A549 (cell line): ENCODE data around the gene CLEC19A. TPM values are rescaled to one million over a fixed set of nuclear protein-coding genes. Genes with fewer than 3 reads are reported as not detected.

Experiments used
- ATAC-seq, 2 experiments: fragments of 200-7000 bp in 1 of 2; fragments of >200 bp in 1 of 2; cut with Nextera tagmentation in 1 of 2; cut with Tn5 transposase in 1 of 2; 3 replicates each; pipeline versions ENCODE4 v1.8.0 to v1.9.1; 2018 to 2020; ENCODE audit warnings: mild to moderate bottlenecking in 1 of 2, moderate library complexity in 1 of 2
- CTCF ChIA-PET: fragments of 300-600 bp; sonication (Branson Sonifier 250); formaldehyde crosslinking; extraction: SDS; loops from one replicate; lab custom pipeline; 2021; ENCODE audit warnings: antibody characterized with exemption, inconsistent platforms; lab: Yijun Ruan, JAX
- POLR2A ChIA-PET: fragments of 350-600 bp; formaldehyde crosslinking; extraction: SDS; loops from one replicate; lab custom pipeline; 2021; ENCODE audit warnings: antibody characterized with exemption, inconsistent platforms; lab: Yijun Ruan, JAX
- DNase-seq, 2 experiments: peaks; one replicate each; pipeline versions ENCODE4 v3.0.0 to v3.0.0-alpha.2; 2011 to 2016; ENCODE audit warnings: low read depth in 1 of 2, low spot score in 1 of 2
- FAIRE-seq: peaks from 2 replicates; lab custom pipeline; 2011; peaks lifted over from hg19 to GRCh38; lab: Jason Lieb, UNC
- H3K27ac ChIP-seq, 2 experiments: fragments of >200 bp; sonication (Bioruptor Twin); formaldehyde crosslinking; 3 replicates each; pipeline ENCODE4 v1.5.1; 2016 to 2017
- H3K4me1 ChIP-seq: fragments of >200 bp; sonication (Bioruptor Twin); formaldehyde crosslinking; 3 replicates; pipeline ENCODE4 v1.6.1; 2016
- H3K4me2 ChIP-seq: fragments of >200 bp; sonication (Bioruptor Twin); formaldehyde crosslinking; 3 replicates; pipeline ENCODE4 v1.6.1; 2016
- H3K4me3 ChIP-seq: fragments of >200 bp; sonication (Bioruptor Twin); formaldehyde crosslinking; 3 replicates; pipeline ENCODE4 v1.5.1; 2016
- H3K9me3 ChIP-seq: fragments of >200 bp; sonication (Bioruptor Twin); formaldehyde crosslinking; 3 replicates; pipeline ENCODE4 v1.6.1; 2016
- CBX2 ChIP-seq: fragments of 200-600 bp; sonication (generic); IDR thresholded peaks from 2 replicates; pipeline ENCODE4 v1.6.1; 2016; ENCODE audit warnings: low read depth, mild to moderate bottlenecking, borderline replicate concordance
- CBX8 ChIP-seq: fragments of 200-600 bp; sonication (generic); IDR thresholded peaks from 2 replicates; pipeline ENCODE4 v1.6.1; 2016
- CEBPB ChIP-seq, 2 experiments: fragments of >200 bp in 1 of 2; sonication (Bioruptor Twin) in 1 of 2; formaldehyde crosslinking in 1 of 2; IDR thresholded peaks; 2 replicates each; pipeline ENCODE4 v1.6.1; 2012 to 2016
- EP300 ChIP-seq, 2 experiments: fragments of >200 bp; sonication (Bioruptor Twin); formaldehyde crosslinking; IDR thresholded peaks; 2 replicates in 1 of 2; 3 replicates in 1 of 2; pipeline ENCODE4 v1.6.1; 2016 to 2017
- GATA3 ChIP-seq: IDR thresholded peaks from 2 replicates; pipeline ENCODE4 v1.6.1; 2012; ENCODE audit warnings: borderline replicate concordance
- HOXB13 ChIP-seq: fragments of 250-450 bp; sonication (Bioruptor Pico); IDR thresholded peaks from 2 replicates; pipeline ENCODE4 v1.5.0; 2020; ENCODE audit warnings: low read depth, mild to moderate bottlenecking, moderate library complexity
- HOXB5 ChIP-seq: fragments of 250-450 bp; sonication (Bioruptor Pico); IDR thresholded peaks from 2 replicates; pipeline ENCODE4 v1.5.0; 2020; ENCODE audit warnings: mild to moderate bottlenecking, moderate library complexity
- KDM5A ChIP-seq: fragments of 200-600 bp; sonication (generic); IDR thresholded peaks from 2 replicates; pipeline ENCODE4 v1.6.1; 2016; ENCODE audit warnings: antibody characterized with exemption, mild to moderate bottlenecking
- MAFK ChIP-seq: fragments of 450-650 bp; IDR thresholded peaks from 2 replicates; pipeline ENCODE4 v1.6.1; 2014; ENCODE audit not compliant: partially characterized antibody
- MYC ChIP-seq: IDR thresholded peaks from 2 replicates; pipeline ENCODE4 v1.6.1; 2012; ENCODE audit warnings: mild to moderate bottlenecking, inconsistent platforms, low read length, improper control_type of control experiment, borderline replicate concordance
- NFE2L2 ChIP-seq: fragments of 150-350 bp; conservative IDR thresholded peaks from 2 replicates; pipeline ENCODE4 v1.6.1; 2014; ENCODE audit warnings: low read length
- NPAS2 ChIP-seq: fragments of 250-450 bp; sonication (Bioruptor Pico); IDR thresholded peaks from 2 replicates; pipeline ENCODE4 v1.8.0; 2022; ENCODE audit warnings: mild to moderate bottlenecking, moderate library complexity, borderline replicate concordance
- PBX3 ChIP-seq: IDR thresholded peaks from 2 replicates; pipeline ENCODE4 v1.6.1; 2012
- RAD21 ChIP-seq, 2 experiments: fragments of >200 bp in 1 of 2; sonication (Bioruptor Twin) in 1 of 2; formaldehyde crosslinking in 1 of 2; IDR thresholded peaks in 1 of 2; conservative IDR thresholded peaks in 1 of 2; 2 replicates in 1 of 2; 3 replicates in 1 of 2; pipeline ENCODE4 v1.6.1; 2012 to 2018; ENCODE audit warnings: inconsistent platforms in 1 of 2
- REST ChIP-seq: fragments of 200-600 bp; sonication (generic); IDR thresholded peaks from 2 replicates; pipeline ENCODE4 v1.6.1; 2016; ENCODE audit warnings: antibody characterized with exemption, mild to moderate bottlenecking, moderate library complexity
- SMC3 ChIP-seq: fragments of >200 bp; sonication (Bioruptor Twin); formaldehyde crosslinking; IDR thresholded peaks from 3 replicates; pipeline ENCODE4 v1.6.1; 2018; ENCODE audit warnings: inconsistent platforms
- TFCP2L1 ChIP-seq: fragments of 250-450 bp; sonication (Bioruptor Pico); IDR thresholded peaks from 2 replicates; pipeline ENCODE4 v1.5.0; 2021; ENCODE audit warnings: mild to moderate bottlenecking
- ZC3H11A ChIP-seq: fragments of 450-650 bp; IDR thresholded peaks from 2 replicates; pipeline ENCODE4 v1.6.1; 2014; ENCODE audit warnings: antibody characterized with exemption, mild to moderate bottlenecking
- ZFP36 ChIP-seq: fragments of 450-650 bp; IDR thresholded peaks from 2 replicates; pipeline ENCODE4 v1.6.1; 2014; ENCODE audit warnings: borderline replicate concordance; ENCODE audit not compliant: partially characterized antibody
- WGBS: methylation state at CpG from one replicate; pipeline ENCODE4 v1.1.6; 2017; ENCODE audit errors: missing lambda C conversion rate; 5-methylcytosine and 5-hydroxymethylcytosine counted together
- polyA plus RNA-seq, 4 experiments: library from polyadenylated mRNA; depleted of rRNA in 3 of 4; stranded (reverse); fragments of >200 nt; fragmentation: RNase III in 1 of 4; extraction: RNeasy Plus Mini Kit Qiagen cat#74134 plus additional on column Dnase treatment in 1 of 4; gene quantifications; 2 replicates in 3 of 4; 3 replicates in 1 of 4; pipeline ENCODE4 v1.2.3, GENCODE V29; 2011 to 2017
- TF ChIP-seq, protein P1 (sequence below): fragments of 250-450 bp; sonication (Bioruptor Pico); IDR thresholded peaks from 2 replicates; pipeline ENCODE4 v1.5.0; 2021; ENCODE audit warnings: mild to moderate bottlenecking, moderate library complexity, borderline replicate concordance
- TF ChIP-seq, protein P2 (sequence below): fragments of 250-450 bp; sonication (Bioruptor Pico); IDR thresholded peaks from 2 replicates; pipeline ENCODE4 v1.5.0; 2020; ENCODE audit warnings: low read depth, mild to moderate bottlenecking, moderate library complexity

Gene CLEC19A
- polyA plus RNA-seq, 2 of the 4 experiments (the other 2 are of a cell fraction), result 0.09 to 0.49 TPM

- Histone ChIP-seq H3K4me3 (no peak overlapping the region), H3K9me3 (no peaks in the 10 kb centered on the region), H3K4me1 (peaks cover 19% of the 10 kb centered on the region), H3K27ac (no peak overlapping the region), H3K4me2 (no peak overlapping the region)
- CTCF ChIA-PET, result interaction anchor here (1.4 kb wide), 1 partner anchor 11 kb away, joined by 3 read pairs; no protein-coding TSS in a partner anchor
- no peak for FAIRE-seq
- TF ChIP-seq GATA3 (no peak), MAFK (no peak), EP300 (IDR thresholded peaks at IDR 0.05) (no peak), REST (no peak), CBX2 (no peak), CEBPB (IDR thresholded peaks at IDR 0.05) (no peak), HOXB13 (CRISPR knock-in tag) (no peak)
- ATAC-seq, result no peak
- POLR2A ChIA-PET, result no interaction called here
- WGBS, result 43% methylated on average over 2 of the region's 2 CpGs
- no peak for DNase-seq
These were observed 9.9 kb downstream of the CLEC19A start for GRCh38 chr16:19295393-19295792.

GRCh38 chr16:19297454-19297853 lies 11.9 kb downstream of the CLEC19A start:
- TF ChIP-seq CBX8, result no peak
- no peak for TF ChIP-seq SMC3
- TF ChIP-seq, protein P1, sequence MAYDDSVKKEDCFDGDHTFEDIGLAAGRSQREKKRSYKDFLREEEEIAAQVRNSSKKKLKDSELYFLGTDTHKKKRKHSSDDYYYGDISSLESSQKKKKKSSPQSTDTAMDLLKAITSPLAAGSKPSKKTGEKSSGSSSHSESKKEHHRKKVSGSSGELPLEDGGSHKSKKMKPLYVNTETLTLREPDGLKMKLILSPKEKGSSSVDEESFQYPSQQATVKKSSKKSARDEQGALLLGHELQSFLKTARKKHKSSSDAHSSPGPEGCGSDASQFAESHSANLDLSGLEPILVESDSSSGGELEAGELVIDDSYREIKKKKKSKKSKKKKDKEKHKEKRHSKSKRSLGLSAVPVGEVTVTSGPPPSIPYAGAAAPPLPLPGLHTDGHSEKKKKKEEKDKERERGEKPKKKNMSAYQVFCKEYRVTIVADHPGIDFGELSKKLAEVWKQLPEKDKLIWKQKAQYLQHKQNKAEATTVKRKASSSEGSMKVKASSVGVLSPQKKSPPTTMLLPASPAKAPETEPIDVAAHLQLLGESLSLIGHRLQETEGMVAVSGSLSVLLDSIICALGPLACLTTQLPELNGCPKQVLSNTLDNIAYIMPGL (CRISPR knock-in tag), result no peak
- TF ChIP-seq PBX3, result no peak
- no peak for TF ChIP-seq NPAS2 (CRISPR knock-in tag)
- no peak for TF ChIP-seq HOXB5
- TF ChIP-seq ZC3H11A, result no peak
- no peak for TF ChIP-seq NFE2L2
- TF ChIP-seq EP300 (IDR thresholded peaks at IDR 0.05), result no peak
- no peak for TF ChIP-seq RAD21 (conservative IDR thresholded peaks at IDR 0.05 in 1 of 2, IDR thresholded peaks at IDR 0.05 in 1 of 2)
- TF ChIP-seq KDM5A, result no peak
- TF ChIP-seq, protein P2, sequence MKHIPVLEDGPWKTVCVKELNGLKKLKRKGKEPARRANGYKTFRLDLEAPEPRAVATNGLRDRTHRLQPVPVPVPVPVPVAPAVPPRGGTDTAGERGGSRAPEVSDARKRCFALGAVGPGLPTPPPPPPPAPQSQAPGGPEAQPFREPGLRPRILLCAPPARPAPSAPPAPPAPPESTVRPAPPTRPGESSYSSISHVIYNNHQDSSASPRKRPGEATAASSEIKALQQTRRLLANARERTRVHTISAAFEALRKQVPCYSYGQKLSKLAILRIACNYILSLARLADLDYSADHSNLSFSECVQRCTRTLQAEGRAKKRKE (CRISPR knock-in tag), result no peak
- TF ChIP-seq TFCP2L1 (CRISPR knock-in tag), result no peak
- TF ChIP-seq ZFP36, result no peak
- no peak for TF ChIP-seq MYC
- Histone ChIP-seq H3K4me2 (no peak overlapping the region), H3K27ac (no peak overlapping the region), H3K4me3 (no peak overlapping the region), H3K9me3 (no peaks in the 10 kb centered on the region), H3K4me1 (peaks cover 9% of the 10 kb centered on the region)
- FAIRE-seq (no peak), ATAC-seq (no peak), DNase-seq (no peak)
- CTCF ChIA-PET, result interaction anchor here (1.1 to 1.2 kb wide), 2 partner anchors 10 to 118 kb away, joined by 3 to 5 read pairs; no protein-coding TSS in a partner anchor
- 27% methylated on average over 1 of the region's 1 CpG for WGBS
- POLR2A ChIA-PET, result no interaction called here
